ENCODE results near the gene POLR1G.
"Not testable (repeated sequence)": the region's sequence is repeated elsewhere in the genome, so short reads cannot be mapped to it uniquely, and the experiment has no call there.

Gene POLR1G

DNA sequence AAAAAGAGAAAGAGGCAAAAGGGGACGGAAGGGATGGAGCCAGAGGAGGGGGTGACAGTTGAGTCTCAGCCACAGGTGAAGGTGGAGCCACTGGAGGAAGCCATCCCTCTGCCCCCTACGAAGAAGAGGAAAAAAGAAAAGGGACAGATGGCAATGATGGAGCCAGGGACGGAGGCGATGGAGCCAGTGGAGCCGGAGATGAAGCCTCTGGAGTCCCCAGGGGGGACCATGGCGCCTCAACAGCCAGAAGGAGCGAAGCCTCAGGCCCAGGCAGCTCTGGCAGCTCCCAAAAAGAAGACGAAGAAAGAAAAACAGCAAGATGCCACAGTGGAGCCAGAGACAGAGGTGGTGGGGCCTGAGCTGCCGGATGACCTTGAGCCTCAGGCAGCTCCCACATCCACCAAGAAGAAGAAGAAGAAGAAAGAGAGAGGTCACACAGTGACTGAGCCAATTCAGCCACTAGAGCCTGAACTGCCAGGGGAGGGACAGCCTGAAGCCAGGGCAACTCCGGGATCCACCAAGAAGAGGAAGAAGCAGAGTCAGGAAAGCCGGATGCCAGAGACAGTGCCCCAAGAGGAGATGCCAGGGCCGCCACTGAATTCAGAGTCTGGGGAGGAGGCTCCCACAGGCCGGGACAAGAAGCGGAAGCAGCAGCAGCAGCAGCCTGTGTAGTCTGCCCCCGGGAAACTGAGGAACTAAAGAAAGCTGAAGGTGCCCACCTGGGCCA, 2.5 kb downstream of the POLR1G start:
- no peak overlapping the region for H2AFZ ChIP-seq (ENCODE audit: low read length, unreplicated experiment)
- H3K79me2 ChIP-seq (ENCODE audit: control insufficient read depth, insufficient read depth, low read length, unreplicated experiment), result peaks cover 10% of the 10 kb centered on the region
- H3K4me3 ChIP-seq (ENCODE audit: low read depth, low read length), result no peak overlapping the region
- no peak overlapping the region for H3K27ac ChIP-seq (ENCODE audit: low read depth, low read length)
- no peaks in the 10 kb centered on the region for H3K36me3 ChIP-seq (ENCODE audit: insufficient read depth, low read length)
- peaks cover 9% of the 10 kb centered on the region for H3K4me1 ChIP-seq (ENCODE audit: control insufficient read depth, insufficient read depth, low read length, unreplicated experiment)
- no peaks in the 10 kb centered on the region for H3K27me3 ChIP-seq (ENCODE audit: insufficient read depth, low read length)

- no peak overlapping the region for H3K27ac ChIP-seq (ENCODE audit: low read depth, low read length)
- peaks cover 9% of the 10 kb centered on the region for H3K4me1 ChIP-seq (ENCODE audit: control insufficient read depth, insufficient read depth, low read length, unreplicated experiment)
- H3K27me3 ChIP-seq (ENCODE audit: insufficient read depth, low read length), result no peaks in the 10 kb centered on the region
- no peaks in the 10 kb centered on the region for H3K36me3 ChIP-seq (ENCODE audit: insufficient read depth, low read length)
- H3K79me2 ChIP-seq (ENCODE audit: control insufficient read depth, insufficient read depth, low read length, unreplicated experiment), result peaks cover 6% of the 10 kb centered on the region
- H3K4me3 ChIP-seq (ENCODE audit: low read depth, low read length), result no peak overlapping the region
- no peak overlapping the region for H2AFZ ChIP-seq (ENCODE audit: low read length, unreplicated experiment)
These were observed 3.1 kb downstream of the POLR1G start for GRCh38 chr19:45409557-45409920.

DNA sequence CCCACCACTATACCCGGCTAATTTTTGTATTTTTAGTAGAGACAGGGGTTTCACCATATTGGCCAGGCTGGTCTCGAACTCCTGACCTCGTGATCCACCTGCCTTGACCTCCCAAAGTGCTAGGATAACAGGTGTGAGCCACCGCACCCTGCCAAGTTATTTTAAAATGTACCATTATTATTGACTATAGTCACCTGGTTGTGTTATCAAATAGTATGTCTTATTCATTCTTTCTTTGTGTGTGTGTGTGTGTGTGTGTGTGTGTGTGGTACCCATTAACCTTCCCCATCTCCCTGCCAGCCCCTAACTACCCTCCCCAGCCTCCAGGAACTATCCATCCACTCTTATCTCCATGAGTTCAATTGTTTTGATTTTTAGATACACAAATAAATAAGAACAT, 3.9 kb downstream of the POLR1G start:
- not testable (repeated sequence) for H3K4me1 ChIP-seq (ENCODE audit: control insufficient read depth, insufficient read depth, low read length, unreplicated experiment); H2AFZ ChIP-seq (ENCODE audit: low read length, unreplicated experiment); H3K36me3 ChIP-seq (ENCODE audit: insufficient read depth, low read length); H3K27ac ChIP-seq (ENCODE audit: low read depth, low read length); H3K4me3 ChIP-seq (ENCODE audit: low read depth, low read length); H3K27me3 ChIP-seq (ENCODE audit: insufficient read depth, low read length); H3K79me2 ChIP-seq (ENCODE audit: control insufficient read depth, insufficient read depth, low read length, unreplicated experiment)

GRCh38 chr19:45413497-45413896, 7.1 kb downstream of the POLR1G start:
- Histone ChIP-seq H3K79me2 (ENCODE audit: control insufficient read depth, insufficient read depth, low read length, unreplicated experiment) (no peaks in the 10 kb centered on the region), H3K27ac (ENCODE audit: low read depth, low read length) (no peak overlapping the region; the same call in 1 of the 2 replicates), H3K4me3 (ENCODE audit: low read depth, low read length) (no peak overlapping the region), H3K4me1 (ENCODE audit: control insufficient read depth, insufficient read depth, low read length, unreplicated experiment) (peaks cover 9% of the 10 kb centered on the region), H2AFZ (ENCODE audit: low read length, unreplicated experiment) (no peak overlapping the region), H3K27me3 (ENCODE audit: insufficient read depth, low read length) (no peaks in the 10 kb centered on the region), H3K36me3 (ENCODE audit: insufficient read depth, low read length) (no peaks in the 10 kb centered on the region)

DNA sequence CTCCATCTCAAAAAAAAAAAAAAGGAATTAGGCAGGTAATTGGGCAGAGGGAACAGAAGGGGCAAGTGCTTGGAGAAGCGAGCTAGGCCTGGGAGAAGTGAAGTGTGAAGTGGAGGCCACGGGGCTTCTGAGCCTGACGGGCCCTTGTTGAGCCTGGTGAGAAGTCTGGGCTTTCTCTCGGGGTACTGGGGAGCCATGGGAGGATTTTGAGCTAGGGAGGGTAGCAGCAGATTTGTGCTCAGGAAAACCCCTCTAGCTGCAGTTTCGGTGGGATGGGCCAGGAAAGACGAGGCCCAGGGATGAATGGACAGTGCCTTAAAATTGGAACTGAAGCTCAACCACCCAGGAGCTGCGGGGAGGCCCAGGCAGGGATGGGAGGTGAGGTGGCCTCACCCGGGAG, 8.0 kb downstream of the POLR1G start:
- Histone ChIP-seq H3K79me2 (ENCODE audit: control insufficient read depth, insufficient read depth, low read length, unreplicated experiment) (no peaks in the 10 kb centered on the region), H2AFZ (ENCODE audit: low read length, unreplicated experiment) (no peak overlapping the region), H3K27me3 (ENCODE audit: insufficient read depth, low read length) (no peaks in the 10 kb centered on the region), H3K27ac (ENCODE audit: low read depth, low read length) (no peak overlapping the region), H3K4me1 (ENCODE audit: control insufficient read depth, insufficient read depth, low read length, unreplicated experiment) (peaks cover 9% of the 10 kb centered on the region), H3K4me3 (ENCODE audit: low read depth, low read length) (no peak overlapping the region), H3K36me3 (ENCODE audit: insufficient read depth, low read length) (no peaks in the 10 kb centered on the region)

- Histone ChIP-seq H3K4me1 (ENCODE audit: control insufficient read depth, insufficient read depth, low read length, unreplicated experiment) (peaks cover 13% of the 10 kb centered on the region), H3K27me3 (ENCODE audit: insufficient read depth, low read length) (no peaks in the 10 kb centered on the region), H3K4me3 (ENCODE audit: low read depth, low read length) (no peak overlapping the region), H3K79me2 (ENCODE audit: control insufficient read depth, insufficient read depth, low read length, unreplicated experiment) (peaks cover 14% of the 10 kb centered on the region), H3K36me3 (ENCODE audit: insufficient read depth, low read length) (no peaks in the 10 kb centered on the region), H3K27ac (ENCODE audit: low read depth, low read length) (no peak overlapping the region), H2AFZ (ENCODE audit: low read length, unreplicated experiment) (no peak overlapping the region)
These were observed 10.7 kb downstream of the POLR1G start for GRCh38 chr19:45417151-45417550.

DNA sequence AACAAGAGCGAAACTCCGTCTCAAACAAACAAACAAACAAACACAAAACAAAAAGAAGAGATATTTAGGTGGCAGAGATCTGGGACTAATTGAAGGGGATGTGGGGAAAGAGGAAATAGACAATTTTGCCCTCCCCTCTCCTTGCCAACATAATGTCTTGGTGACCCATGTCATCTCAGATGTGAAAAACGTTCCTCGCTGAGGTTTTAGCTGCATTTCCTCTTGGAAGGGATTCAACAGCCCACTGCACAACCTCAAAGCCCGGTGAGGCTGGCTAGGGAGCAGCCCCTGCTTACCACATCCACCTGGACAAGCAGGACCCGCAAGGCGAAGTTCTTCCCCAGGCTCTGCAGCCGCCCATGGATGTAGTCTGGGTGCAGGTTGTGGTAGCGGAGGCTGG, 12.4 kb downstream of the POLR1G start:
- Histone ChIP-seq H3K27me3 (ENCODE audit: insufficient read depth, low read length) (no peaks in the 10 kb centered on the region), H3K27ac (ENCODE audit: low read depth, low read length) (no peak overlapping the region), H3K4me3 (ENCODE audit: low read depth, low read length) (no peak overlapping the region), H3K79me2 (ENCODE audit: control insufficient read depth, insufficient read depth, low read length, unreplicated experiment) (peaks cover 23% of the 10 kb centered on the region), H2AFZ (ENCODE audit: low read length, unreplicated experiment) (no peak overlapping the region), H3K4me1 (ENCODE audit: control insufficient read depth, insufficient read depth, low read length, unreplicated experiment) (peaks cover 10% of the 10 kb centered on the region), H3K36me3 (ENCODE audit: insufficient read depth, low read length) (no peaks in the 10 kb centered on the region)

GRCh38 chr19:45419396-45419795, 13.0 kb downstream of the POLR1G start:
- Histone ChIP-seq H3K27ac (ENCODE audit: low read depth, low read length) (no peak overlapping the region), H3K27me3 (ENCODE audit: insufficient read depth, low read length) (no peaks in the 10 kb centered on the region), H3K4me3 (ENCODE audit: low read depth, low read length) (no peak overlapping the region), H3K4me1 (ENCODE audit: control insufficient read depth, insufficient read depth, low read length, unreplicated experiment) (peaks cover 6% of the 10 kb centered on the region), H3K79me2 (ENCODE audit: control insufficient read depth, insufficient read depth, low read length, unreplicated experiment) (peaks cover 23% of the 10 kb centered on the region), H3K36me3 (ENCODE audit: insufficient read depth, low read length) (no peaks in the 10 kb centered on the region), H2AFZ (ENCODE audit: low read length, unreplicated experiment) (no peak overlapping the region)

- H3K36me3 ChIP-seq (ENCODE audit: insufficient read depth, low read length), result no peaks in the 10 kb centered on the region
- no peak overlapping the region for H3K27ac ChIP-seq (ENCODE audit: low read depth, low read length)
- H2AFZ ChIP-seq (ENCODE audit: low read length, unreplicated experiment), result no peak overlapping the region
- no peak overlapping the region for H3K4me3 ChIP-seq (ENCODE audit: low read depth, low read length)
- peaks cover 23% of the 10 kb centered on the region for H3K79me2 ChIP-seq (ENCODE audit: control insufficient read depth, insufficient read depth, low read length, unreplicated experiment)
- peaks cover 7% of the 10 kb centered on the region for H3K4me1 ChIP-seq (ENCODE audit: control insufficient read depth, insufficient read depth, low read length, unreplicated experiment)
- H3K27me3 ChIP-seq (ENCODE audit: insufficient read depth, low read length), result no peaks in the 10 kb centered on the region
These were observed 13.5 kb downstream of the POLR1G start for GRCh38 chr19:45419895-45420294.

DNA sequence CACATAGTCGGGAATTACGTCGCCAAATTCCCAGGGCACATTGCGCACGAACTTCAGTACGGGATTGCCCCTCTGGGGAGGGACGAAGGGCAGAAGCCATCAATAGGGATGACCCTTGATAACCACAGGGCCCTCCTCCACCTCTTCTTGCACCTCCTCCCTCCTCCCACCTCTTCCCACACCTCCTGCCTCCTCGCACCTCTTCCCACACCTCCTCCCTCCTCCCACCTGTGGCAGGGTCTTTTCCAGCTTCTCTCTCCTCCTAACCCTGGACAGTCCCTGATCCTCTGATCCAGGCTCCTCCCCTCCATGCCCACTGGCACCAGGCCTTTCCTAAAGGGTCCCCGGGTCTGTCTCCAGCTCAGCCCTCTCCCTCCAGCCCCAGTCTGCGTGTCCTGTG, 13.9 kb downstream of the POLR1G start:
- H3K4me3 ChIP-seq (ENCODE audit: low read depth, low read length), result no peak overlapping the region

GRCh38 chr19:45420871-45421270, 14.4 kb downstream of the POLR1G start:
- H3K4me1 ChIP-seq (ENCODE audit: control insufficient read depth, insufficient read depth, low read length, unreplicated experiment), result peaks cover 16% of the 10 kb centered on the region
- H3K27ac ChIP-seq (ENCODE audit: low read depth, low read length), result no peak overlapping the region
- peaks cover 23% of the 10 kb centered on the region for H3K79me2 ChIP-seq (ENCODE audit: control insufficient read depth, insufficient read depth, low read length, unreplicated experiment)
- H3K36me3 ChIP-seq (ENCODE audit: insufficient read depth, low read length), result no peaks in the 10 kb centered on the region
- no peak overlapping the region for H2AFZ ChIP-seq (ENCODE audit: low read length, unreplicated experiment)
- H3K4me3 ChIP-seq (ENCODE audit: low read depth, low read length), result no peak overlapping the region
- H3K27me3 ChIP-seq (ENCODE audit: insufficient read depth, low read length), result no peaks in the 10 kb centered on the region

More for the DNA sequence above, 13.9 kb downstream of the POLR1G start:
- H3K36me3 ChIP-seq (ENCODE audit: insufficient read depth, low read length), result no peaks in the 10 kb centered on the region
- peaks cover 11% of the 10 kb centered on the region for H3K4me1 ChIP-seq (ENCODE audit: control insufficient read depth, insufficient read depth, low read length, unreplicated experiment)
- H3K27me3 ChIP-seq (ENCODE audit: insufficient read depth, low read length), result no peaks in the 10 kb centered on the region
- H3K27ac ChIP-seq (ENCODE audit: low read depth, low read length), result no peak overlapping the region
- peaks cover 23% of the 10 kb centered on the region for H3K79me2 ChIP-seq (ENCODE audit: control insufficient read depth, insufficient read depth, low read length, unreplicated experiment)
- no peak overlapping the region for H2AFZ ChIP-seq (ENCODE audit: low read length, unreplicated experiment)
